Brain microvascular endothelial cell (primary cell): ENCODE measurements around the gene RNF111.

Experiments used
- DNase-seq: peaks from one replicate; pipeline ENCODE4 v3.0.0-alpha.2; 2020
- H3K27ac ChIP-seq: fragments of 250-450 bp; sonication (Bioruptor Pico); 2 replicates; pipeline ENCODE4 v1.5.1; 2020; ENCODE audit warnings: mild to moderate bottlenecking, moderate library complexity
- H3K27me3 ChIP-seq: fragments of 250-450 bp; sonication (Bioruptor Pico); replicated peaks from 2 replicates; pipeline ENCODE4 v1.5.1; 2020; ENCODE audit warnings: mild to moderate bottlenecking
- H3K36me3 ChIP-seq: fragments of 250-450 bp; sonication (Bioruptor Pico); replicated peaks from 2 replicates; pipeline ENCODE4 v1.5.1; 2020; ENCODE audit warnings: mild to moderate bottlenecking
- H3K4me3 ChIP-seq: 2 replicates; pipeline ENCODE4 v1.5.1; 2011; ENCODE audit warnings: low read depth, mild to moderate bottlenecking, control low read depth, low read length, moderate library complexity
- in situ Hi-C: cut with HindIII; loops from 2 replicates; pipeline ENCODE4 v1.10.0; 2017; ENCODE audit warnings: low sequenced_read_pairs, low pct_ligation_motif_present
- TF ChIP-seq, protein P1 (sequence below): IDR thresholded peaks from 2 replicates; pipeline ENCODE4 v1.5.1; 2011; ENCODE audit warnings: low read depth, mild to moderate bottlenecking, moderate library complexity, low read length, control low read depth, inconsistent platforms; ENCODE audit errors: missing control alignments

The RNF111 gene

DNA sequence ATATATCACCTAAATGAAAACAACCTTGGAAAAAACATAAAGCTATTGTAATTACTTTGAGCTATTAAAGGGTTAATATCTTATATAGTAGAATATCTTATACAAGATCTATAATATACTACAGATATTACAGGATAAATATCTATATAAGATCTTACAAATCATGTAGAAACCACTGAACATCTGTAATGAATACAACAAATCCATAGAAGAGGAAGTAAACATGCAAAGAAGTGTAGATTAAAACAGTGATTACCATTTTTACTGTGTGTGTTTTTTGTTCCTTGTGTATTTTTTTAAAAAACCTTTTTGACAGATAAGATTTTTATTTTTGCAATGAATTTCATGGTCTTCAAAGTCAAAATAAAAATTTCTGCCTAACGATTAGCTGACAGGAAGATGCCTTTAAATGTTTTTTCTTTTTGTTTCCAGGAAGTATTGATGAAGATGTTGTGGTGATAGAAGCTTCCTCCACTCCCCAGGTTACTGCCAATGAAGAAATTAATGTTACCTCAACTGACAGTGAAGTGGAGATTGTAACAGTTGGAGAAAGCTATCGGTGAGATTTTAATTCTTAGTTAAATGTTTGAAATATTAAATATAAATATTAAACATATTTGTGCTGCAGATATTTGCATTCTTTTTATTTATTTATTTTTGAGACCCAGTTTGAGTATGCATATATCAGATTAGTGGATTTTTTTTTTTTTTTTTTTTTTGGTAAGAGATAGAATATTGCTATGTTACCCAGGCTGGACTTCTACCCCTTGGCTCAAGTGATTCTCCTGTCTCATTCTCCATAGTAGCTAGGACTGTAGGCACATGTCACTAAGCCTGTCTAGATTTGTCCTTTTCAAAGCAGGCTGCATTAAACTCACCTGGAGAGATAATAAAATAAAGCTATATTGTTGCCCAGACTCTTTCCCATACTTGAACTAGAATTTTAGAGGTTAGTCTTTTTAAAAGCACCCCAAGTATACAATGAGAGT lies 64.7 kb downstream of the RNF111 start:
- DNase-seq = no peak
- H3K27me3 ChIP-seq = no peaks in the 10 kb centered on the region
- H3K27ac ChIP-seq = no peak overlapping the region
- TF ChIP-seq, protein P1, sequence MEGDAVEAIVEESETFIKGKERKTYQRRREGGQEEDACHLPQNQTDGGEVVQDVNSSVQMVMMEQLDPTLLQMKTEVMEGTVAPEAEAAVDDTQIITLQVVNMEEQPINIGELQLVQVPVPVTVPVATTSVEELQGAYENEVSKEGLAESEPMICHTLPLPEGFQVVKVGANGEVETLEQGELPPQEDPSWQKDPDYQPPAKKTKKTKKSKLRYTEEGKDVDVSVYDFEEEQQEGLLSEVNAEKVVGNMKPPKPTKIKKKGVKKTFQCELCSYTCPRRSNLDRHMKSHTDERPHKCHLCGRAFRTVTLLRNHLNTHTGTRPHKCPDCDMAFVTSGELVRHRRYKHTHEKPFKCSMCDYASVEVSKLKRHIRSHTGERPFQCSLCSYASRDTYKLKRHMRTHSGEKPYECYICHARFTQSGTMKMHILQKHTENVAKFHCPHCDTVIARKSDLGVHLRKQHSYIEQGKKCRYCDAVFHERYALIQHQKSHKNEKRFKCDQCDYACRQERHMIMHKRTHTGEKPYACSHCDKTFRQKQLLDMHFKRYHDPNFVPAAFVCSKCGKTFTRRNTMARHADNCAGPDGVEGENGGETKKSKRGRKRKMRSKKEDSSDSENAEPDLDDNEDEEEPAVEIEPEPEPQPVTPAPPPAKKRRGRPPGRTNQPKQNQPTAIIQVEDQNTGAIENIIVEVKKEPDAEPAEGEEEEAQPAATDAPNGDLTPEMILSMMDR = no peak
- H3K4me3 ChIP-seq = no peak overlapping the region
- in situ Hi-C loops = no loop called here
- H3K36me3 ChIP-seq = peaks cover 11% of the 10 kb centered on the region

DNA sequence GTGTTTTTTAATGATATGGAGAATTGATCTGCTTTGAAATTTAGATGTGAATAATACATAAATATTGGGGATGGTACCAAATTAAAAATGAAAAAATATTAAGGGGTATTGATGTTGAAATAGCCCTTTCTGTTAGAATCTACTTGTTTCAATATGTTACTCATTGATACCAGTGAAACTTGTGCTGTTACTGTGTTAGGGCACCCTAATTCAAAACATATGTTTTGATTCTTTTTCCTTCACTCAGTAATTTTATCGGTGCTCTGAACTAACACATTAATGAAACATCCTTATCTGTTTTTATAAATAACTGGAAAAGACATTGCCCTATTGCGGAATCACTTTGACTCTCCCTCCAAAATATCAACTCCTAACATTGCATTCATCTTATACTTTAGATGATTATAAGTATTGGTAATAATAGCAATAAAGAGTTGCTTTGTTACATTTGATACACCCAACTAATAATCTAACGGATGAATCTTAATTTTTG lies 65.5 kb downstream of the RNF111 start:
- Histone ChIP-seq H3K36me3 (peaks cover 14% of the 10 kb centered on the region), H3K27ac (no peak overlapping the region), H3K4me3 (no peak overlapping the region), H3K27me3 (no peaks in the 10 kb centered on the region)
- DNase-seq = no peak
- TF ChIP-seq, protein P1 = no peak
- in situ Hi-C loops = no loop called here

DNA sequence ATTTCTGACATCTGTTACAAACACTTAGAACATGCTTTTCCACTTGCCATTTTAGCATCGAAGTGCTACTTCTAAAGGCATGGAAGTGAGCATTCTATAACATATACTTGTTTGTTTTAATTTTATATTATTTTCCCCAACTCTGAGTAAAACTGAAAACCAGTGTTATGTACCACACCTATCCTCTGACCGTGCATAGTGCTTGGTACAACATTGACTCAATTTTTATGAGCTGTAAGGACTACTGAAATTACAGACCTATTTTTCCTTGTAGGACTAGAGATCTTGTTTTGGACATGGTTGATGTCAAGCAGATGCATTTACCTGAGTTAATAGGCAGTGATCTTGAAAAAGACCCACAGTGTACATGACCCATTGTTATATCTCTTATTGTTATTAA lies 66.0 kb downstream of the RNF111 start:
- Histone ChIP-seq H3K27me3 (no peaks in the 10 kb centered on the region), H3K4me3 (no peak overlapping the region), H3K36me3 (peaks cover 17% of the 10 kb centered on the region), H3K27ac (no peak overlapping the region)
- TF ChIP-seq, protein P1 = no peak
- no peak for DNase-seq
- in situ Hi-C loops = no loop called here

DNA sequence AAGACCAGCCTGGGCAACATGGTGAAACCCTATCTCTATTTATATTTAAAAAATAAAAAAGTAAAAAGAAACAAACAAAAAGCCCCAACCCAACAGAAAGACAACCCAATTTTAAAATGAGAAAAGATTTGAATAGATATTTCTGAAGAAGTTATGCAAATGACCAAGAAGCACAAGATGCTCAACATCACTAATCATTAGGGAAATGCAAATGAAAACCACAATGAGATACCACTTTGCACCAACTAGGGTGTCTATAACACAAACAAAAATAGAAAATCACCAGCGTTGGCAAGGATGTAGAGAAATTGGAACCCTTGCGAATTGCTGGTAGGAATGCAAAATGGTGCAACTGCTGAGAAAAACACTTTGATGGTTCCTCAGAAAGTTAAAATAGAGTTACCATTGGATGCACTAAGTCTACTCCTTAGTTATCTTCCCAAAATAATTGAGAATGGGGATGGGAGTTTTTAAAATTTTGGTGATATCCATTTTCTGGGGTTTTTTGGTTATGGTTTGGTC lies 71.7 kb downstream of the RNF111 start:
- TF ChIP-seq, protein P1 = no peak
- H3K4me3 ChIP-seq = no peak overlapping the region
- in situ Hi-C loops = no loop called here
- DNase-seq = no peak
- H3K27ac ChIP-seq = no peak overlapping the region
- H3K36me3 ChIP-seq = peaks cover 39% of the 10 kb centered on the region
- no peaks in the 10 kb centered on the region for H3K27me3 ChIP-seq

DNA sequence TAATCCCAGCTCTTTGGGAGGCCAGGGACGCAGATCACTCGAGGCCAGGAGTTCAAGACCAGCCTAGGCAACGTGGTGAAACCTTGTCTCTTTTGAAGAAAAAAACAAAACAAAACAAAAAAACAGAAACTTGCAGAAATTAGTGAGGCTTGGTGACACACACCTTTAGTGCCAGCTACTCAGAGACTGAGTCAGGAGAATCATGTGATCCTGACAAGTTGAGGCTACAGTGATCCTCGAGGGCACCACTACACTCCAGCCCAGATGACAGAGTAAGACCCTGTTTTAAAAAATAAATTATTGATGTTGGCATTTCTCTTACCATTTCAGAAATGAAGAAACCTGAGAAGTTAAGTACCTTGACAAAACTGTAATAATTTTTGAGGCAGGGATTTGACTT lies 72.9 kb downstream of the RNF111 start:
- Histone ChIP-seq H3K36me3 (peaks cover 41% of the 10 kb centered on the region), H3K4me3 (no peak overlapping the region), H3K27me3 (no peaks in the 10 kb centered on the region), H3K27ac (no peak overlapping the region)
- in situ Hi-C loops = no loop called here
- TF ChIP-seq, protein P1 = no peak
- no peak for DNase-seq
